PC-3 (cell line): ENCODE results near the gene GLG1.

Source experiments
- EZH2 ChIP-seq: fragments of 300-600 bp; sonication (generic); IDR thresholded peaks from one replicate; pipeline ENCODE4 v1.6.1; 2017; ENCODE audit warnings: antibody characterized with exemption, mild to moderate bottlenecking, low read length; ENCODE audit not compliant: unreplicated experiment
- EZH2phosphoT487 ChIP-seq: fragments of 300-600 bp; sonication (generic); IDR thresholded peaks from 2 replicates; pipeline ENCODE4 v1.6.1; 2018; ENCODE audit warnings: mild to moderate bottlenecking, antibody characterized with exemption, low read length, borderline replicate concordance
- TF ChIP-seq, protein P1 (sequence below): fragments of 300-600 bp; sonication (generic); conservative IDR thresholded peaks from 2 replicates; pipeline ENCODE4 v1.5.1; 2017; ENCODE audit warnings: antibody characterized with exemption, low read depth, mild to moderate bottlenecking, low read length

DNA sequence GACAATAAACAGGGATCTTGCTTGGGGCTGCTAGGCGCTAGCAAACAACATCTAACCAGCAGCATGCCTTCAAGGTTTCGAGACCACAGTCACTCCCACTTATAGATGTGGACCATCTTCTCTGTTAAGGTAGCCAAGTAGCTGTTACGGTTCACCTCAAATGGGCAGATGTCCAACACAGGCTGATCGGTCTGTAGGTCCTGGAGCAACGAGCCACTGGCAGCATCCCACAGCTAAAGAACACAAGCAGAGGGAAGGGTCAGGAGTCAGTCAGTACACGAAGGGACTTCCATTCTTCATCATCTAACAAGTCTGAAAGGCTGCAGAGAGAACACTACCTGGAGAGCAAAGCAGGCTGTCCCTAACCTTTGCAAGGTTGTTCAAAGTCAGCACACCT lies 16.9 kb upstream of the GLG1 start:
- TF ChIP-seq EZH2 (no peak), EZH2phosphoT487 (no peak)
- TF ChIP-seq, protein P1, sequence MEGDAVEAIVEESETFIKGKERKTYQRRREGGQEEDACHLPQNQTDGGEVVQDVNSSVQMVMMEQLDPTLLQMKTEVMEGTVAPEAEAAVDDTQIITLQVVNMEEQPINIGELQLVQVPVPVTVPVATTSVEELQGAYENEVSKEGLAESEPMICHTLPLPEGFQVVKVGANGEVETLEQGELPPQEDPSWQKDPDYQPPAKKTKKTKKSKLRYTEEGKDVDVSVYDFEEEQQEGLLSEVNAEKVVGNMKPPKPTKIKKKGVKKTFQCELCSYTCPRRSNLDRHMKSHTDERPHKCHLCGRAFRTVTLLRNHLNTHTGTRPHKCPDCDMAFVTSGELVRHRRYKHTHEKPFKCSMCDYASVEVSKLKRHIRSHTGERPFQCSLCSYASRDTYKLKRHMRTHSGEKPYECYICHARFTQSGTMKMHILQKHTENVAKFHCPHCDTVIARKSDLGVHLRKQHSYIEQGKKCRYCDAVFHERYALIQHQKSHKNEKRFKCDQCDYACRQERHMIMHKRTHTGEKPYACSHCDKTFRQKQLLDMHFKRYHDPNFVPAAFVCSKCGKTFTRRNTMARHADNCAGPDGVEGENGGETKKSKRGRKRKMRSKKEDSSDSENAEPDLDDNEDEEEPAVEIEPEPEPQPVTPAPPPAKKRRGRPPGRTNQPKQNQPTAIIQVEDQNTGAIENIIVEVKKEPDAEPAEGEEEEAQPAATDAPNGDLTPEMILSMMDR: no peak
